ENCODE data around the gene TYW1.
"Not testable (repeated sequence)": the region's sequence is repeated elsewhere in the genome, so short reads cannot be mapped to it uniquely, and the experiment has no call there.

TYW1 gene

GRCh38 chr7:66995050-66995776, 1.4 kb upstream of the TYW1 start, which contains the start of gene SBDS:
Gene SBDS, minus strand, starts transcription at chr7:66995586. Its CDS starts 169 bp downstream, at chr7:66995417.
- DNase-seq = peak; percentile 97

- not testable (repeated sequence) for DNase-seq
These were observed 4.1 kb downstream of the TYW1 start for GRCh38 chr7:67000601-67001258.

- DNase-seq = not testable (repeated sequence)
These were observed 7.5 kb downstream of the TYW1 start for GRCh38 chr7:67004145-67004544.

- no peak for DNase-seq
These were observed 10.3 kb downstream of the TYW1 start for GRCh38 chr7:67006965-67007364.

- DNase-seq = no peak
These were observed 11.6 kb downstream of the TYW1 start for GRCh38 chr7:67008260-67008659.

- DNase-seq = not testable (repeated sequence)
These were observed 13.0 kb downstream of the TYW1 start for GRCh38 chr7:67009677-67010076.

- not testable (repeated sequence) for DNase-seq
These were observed 17.5 kb downstream of the TYW1 start for GRCh38 chr7:67014076-67014622.

GRCh38 chr7:67017971-67018370, 21.3 kb downstream of the TYW1 start:
- not testable (repeated sequence) for DNase-seq

GRCh38 chr7:67018940-67019339, 22.3 kb downstream of the TYW1 start:
- DNase-seq = no peak

- DNase-seq = no peak
These were observed 23.1 kb downstream of the TYW1 start for GRCh38 chr7:67019562-67020390.

- DNase-seq = no peak
These were observed 24.6 kb downstream of the TYW1 start for GRCh38 chr7:67021260-67021659.

- no peak for DNase-seq
These were observed 25.9 kb downstream of the TYW1 start for GRCh38 chr7:67022511-67022910.

GRCh38 chr7:67025459-67025858, 28.8 kb downstream of the TYW1 start:
- DNase-seq = not testable (repeated sequence)

- DNase-seq = not testable (repeated sequence)
These were observed 35.1 kb downstream of the TYW1 start for GRCh38 chr7:67031685-67032084.

GRCh38 chr7:67033251-67033650, 36.6 kb downstream of the TYW1 start:
- no peak for DNase-seq

GRCh38 chr7:67036432-67037395, 40.1 kb downstream of the TYW1 start:
- peak; percentile 47 for DNase-seq

- not testable (repeated sequence) for DNase-seq
These were observed 44.2 kb downstream of the TYW1 start for GRCh38 chr7:67040832-67041231.

GRCh38 chr7:67042781-67043558, 46.3 kb downstream of the TYW1 start:
- DNase-seq = not testable (repeated sequence)

GRCh38 chr7:67043559-67043930, 46.9 kb downstream of the TYW1 start:
- DNase-seq = not testable (repeated sequence)

GRCh38 chr7:67045496-67045995, 48.9 kb downstream of the TYW1 start:
- DNase-seq = no peak

- not testable (repeated sequence) for DNase-seq
These were observed 50.2 kb downstream of the TYW1 start for GRCh38 chr7:67046819-67047218.
